GM12878 (cell line): ENCODE data around the gene PPL. TPM values are rescaled to one million over a fixed set of nuclear protein-coding genes. Genes with fewer than 3 reads are reported as not detected.

Source experiments
- ATAC-seq: fragments of 200-7000 bp; cut with Tn5 transposase; 3 replicates; pipeline ENCODE4 v1.9.1; 2020; ENCODE audit warnings: mild to moderate bottlenecking, moderate library complexity
- BruUV-seq: library from RNA; stranded (reverse); fragments of 400-500 nt; replicated peaks from 2 replicates; lab custom pipeline; 2021; lab: Mats Ljungman, UMichigan
- CTCF ChIA-PET: fragments of 300-600 bp; sonication (Branson Sonifier 250); formaldehyde crosslinking; extraction: SDS; loops from one replicate; lab custom pipeline; 2021; ENCODE audit warnings: inconsistent platforms; lab: Yijun Ruan, JAX
- POLR2A ChIA-PET: fragments of 350-600 bp; formaldehyde crosslinking; extraction: SDS; loops from one replicate; lab custom pipeline; 2021; ENCODE audit warnings: inconsistent platforms; lab: Charles Lee
- RAD21 ChIA-PET: fragments of 300-600 bp; sonication (Branson Sonifier 250); formaldehyde crosslinking; loops from one replicate; lab custom pipeline; 2023; ENCODE audit warnings: antibody characterized with exemption; ENCODE audit not compliant: unreplicated experiment; lab: Charles Lee
- SMC1A ChIA-PET: fragments of 300-600 bp; sonication (Branson Sonifier 250); formaldehyde crosslinking; loops from one replicate; lab custom pipeline; 2023; ENCODE audit not compliant: unreplicated experiment, uncharacterized antibody; lab: Charles Lee
- DNase-seq: peaks from one replicate; pipeline ENCODE4 v3.0.0-alpha.2; 2011; ENCODE audit warnings: low read depth, low spot score
- FAIRE-seq: peaks from 3 replicates; lab custom pipeline; 2011; peaks lifted over from hg19 to GRCh38; lab: Jason Lieb, UNC
- H2AFZ ChIP-seq: 2 replicates; pipeline ENCODE4 v1.6.0; 2011; ENCODE audit warnings: low read depth, low read length, control low read depth; ENCODE audit not compliant: control insufficient read depth
- H3K27ac ChIP-seq: 2 replicates; pipeline ENCODE4 v1.5.1; 2011; ENCODE audit warnings: control low read depth; ENCODE audit not compliant: control insufficient read depth, insufficient read depth
- H3K27me3 ChIP-seq, 2 experiments: replicated peaks in 1 of 2; 2 replicates each; pipeline versions ENCODE4 v1.6.0 to v1.6.1; 2011; ENCODE audit warnings: low read length in 1 of 2; ENCODE audit not compliant: control insufficient read depth in 2 of 2, insufficient read depth in 2 of 2
- H3K36me3 ChIP-seq, 2 experiments: 2 replicates each; pipeline ENCODE4 v1.5.1; 2011; ENCODE audit warnings: low read length in 1 of 2; ENCODE audit not compliant: control insufficient read depth in 2 of 2, insufficient read depth in 2 of 2
- H3K4me1 ChIP-seq: 2 replicates; pipeline ENCODE4 v1.6.1; 2011; ENCODE audit warnings: mild to moderate bottlenecking, low read length, moderate library complexity, mixed read lengths; ENCODE audit not compliant: control insufficient read depth, insufficient read depth
- H3K4me2 ChIP-seq: 2 replicates; pipeline ENCODE4 v1.6.0; 2011; ENCODE audit warnings: control low read depth; ENCODE audit not compliant: control insufficient read depth, insufficient read depth
- H3K4me3 ChIP-seq: fragments of 200-600 bp; sonication (generic); 2 replicates; pipeline ENCODE4 v1.5.1; 2016
- H3K79me2 ChIP-seq: 2 replicates; pipeline ENCODE4 v1.6.0; 2011; ENCODE audit warnings: low read length; ENCODE audit not compliant: control insufficient read depth, insufficient read depth
- H3K9ac ChIP-seq: 2 replicates; pipeline ENCODE4 v1.8.0; 2011; ENCODE audit warnings: low read length, control low read depth, mixed read lengths; ENCODE audit not compliant: control insufficient read depth, insufficient read depth
- H3K9me3 ChIP-seq: replicated peaks from 3 replicates; pipeline ENCODE4 v1.5.1; 2011; ENCODE audit warnings: mild to moderate bottlenecking, low read length; ENCODE audit not compliant: control insufficient read depth, insufficient read depth
- H4K20me1 ChIP-seq: 2 replicates; pipeline ENCODE4 v1.6.0; 2011; ENCODE audit not compliant: control insufficient read depth, insufficient read depth
- ASH2L ChIP-seq: fragments of 300-600, 200-600 bp; sonication (generic); IDR thresholded peaks from 2 replicates; pipeline ENCODE4 v1.6.1; 2017; ENCODE audit warnings: low read depth, mild to moderate bottlenecking, borderline replicate concordance
- ATF2 ChIP-seq: IDR thresholded peaks from 2 replicates; pipeline ENCODE4 v1.6.1; 2012; ENCODE audit warnings: low read length, inconsistent platforms
- BCLAF1 ChIP-seq: fragments of 450-650 bp; IDR thresholded peaks from 2 replicates; pipeline ENCODE4 v1.6.1; 2017; ENCODE audit warnings: antibody characterized with exemption, mild to moderate bottlenecking, moderate library complexity
- BRCA1 ChIP-seq: IDR thresholded peaks from 2 replicates; pipeline ENCODE4 v1.6.1; 2011; ENCODE audit warnings: low read depth, low read length, improper control_type of control experiment
- CBX5 ChIP-seq: sonication (generic); IDR thresholded peaks from 2 replicates; pipeline ENCODE4 v1.6.1; 2016; ENCODE audit warnings: low read depth, moderate library complexity, mild to moderate bottlenecking, inconsistent platforms
- CHD4 ChIP-seq: fragments of 200-600 bp; sonication (generic); IDR thresholded peaks from 2 replicates; pipeline ENCODE4 v1.6.1; 2016; ENCODE audit warnings: mild to moderate bottlenecking
- E2F8 ChIP-seq: fragments of 450-650 bp; IDR thresholded peaks from 2 replicates; pipeline ENCODE4 v1.6.1; 2018; ENCODE audit warnings: mild to moderate bottlenecking, low read depth, moderate library complexity; ENCODE audit not compliant: partially characterized antibody
- ELK1 ChIP-seq: IDR thresholded peaks from 2 replicates; pipeline ENCODE4 v1.6.1; 2012; ENCODE audit warnings: low read depth, low read length, improper control_type of control experiment
- ESRRA ChIP-seq: IDR thresholded peaks from 2 replicates; pipeline ENCODE4 v1.6.1; 2012; ENCODE audit warnings: mild to moderate bottlenecking, low read length, improper control_type of control experiment
- IRF5 ChIP-seq: fragments of 450-650 bp; IDR thresholded peaks from 2 replicates; pipeline ENCODE4 v1.6.1; 2017; ENCODE audit warnings: borderline replicate concordance
- LARP7 ChIP-seq: fragments of 450-650 bp; IDR thresholded peaks from 2 replicates; pipeline ENCODE4 v1.6.1; 2017; ENCODE audit warnings: mild to moderate bottlenecking
- RCOR1 ChIP-seq: conservative IDR thresholded peaks from 2 replicates; pipeline ENCODE4 v1.6.1; 2012; ENCODE audit warnings: low read depth, low read length, improper control_type of control experiment
- STAT3 ChIP-seq: IDR thresholded peaks from 2 replicates; pipeline ENCODE4 v1.6.1; 2011; ENCODE audit warnings: low read depth, low read length, improper control_type of control experiment
- SUPT20H ChIP-seq: IDR thresholded peaks from 2 replicates; pipeline ENCODE4 v1.6.1; 2011; ENCODE audit warnings: low read depth, mild to moderate bottlenecking, low read length, moderate library complexity, borderline replicate concordance; ENCODE audit not compliant: control insufficient read depth
- TAF1 ChIP-seq: IDR thresholded peaks from 2 replicates; pipeline ENCODE4 v1.6.1; 2011; ENCODE audit warnings: mild to moderate bottlenecking, low read depth, low read length, borderline replicate concordance
- WGBS: methylation state at CpG from one replicate; pipeline ENCODE4 v1.1.6; 2016; ENCODE audit warnings: low lambda C conversion rate; ENCODE audit not compliant: insufficient replicate concordance, insufficient coverage; ENCODE audit errors: missing lambda C conversion rate; 5-methylcytosine and 5-hydroxymethylcytosine counted together
- in situ Hi-C: fragments of 300-500 bp; cut with MboI; formaldehyde crosslinking; loops from 9 replicates; pipeline ENCODE4 v1.14.3; 2018; ENCODE audit warnings: mixed read lengths
- intact Hi-C: fragments of 100-400 bp; cut with micrococcal nuclease; formaldehyde crosslinking; loops from one replicate; pipeline ENCODE4 v1.14.2; 2022; ENCODE audit not compliant: unreplicated experiment
- polyA plus RNA-seq, 11 experiments: library from polyadenylated mRNA; depleted of rRNA in 4 of 11; unstranded in 6 of 11; stranded (reverse) in 5 of 11; fragments of >200 nt; fragmentation: Nextera tagmentation in 4 of 11; fragmentation: Illumina TruSeq in 1 of 11; extraction: Ambion mirVana in 4 of 11; extraction: Trizol in 1 of 11; gene quantifications; 1 replicate in 1 of 11; 2 replicates in 10 of 11; pipeline versions ENCODE4 v1.2.1 to v1.2.3, GENCODE V29; 2011 to 2016; ENCODE audit warnings: inconsistent platforms in 2 of 11, missing spikeins in 2 of 11, low read depth in 1 of 11
- total RNA-seq, 4 experiments: library from RNA; depleted of rRNA in 3 of 4; stranded (reverse); fragments of >200 nt in 3 of 4; fragmentation: Illumina TruSeq in 1 of 4; extraction: Trizol in 1 of 4; gene quantifications; 2 replicates each; pipeline versions ENCODE4 v1.2.1 to v1.2.3, GENCODE V29; 2013 to 2021

Gene PPL
- total and polyA plus RNA-seq, 10 of the 15 experiments (the other 5 are each of a cell fraction or from before 2014, with no cell fraction given), result 0.03 to 0.47 (median 0.05) TPM; not detected in 2

GRCh38 chr16:4869147-4869805 is 67.7 kb downstream of the PPL start:
- Histone ChIP-seq H3K9me3 (no peaks in the 10 kb centered on the region), H2AFZ (no peak overlapping the region), H3K9ac (no peak overlapping the region), H3K27me3 (no peaks in the 10 kb centered on the region), H3K4me1 (no peaks in the 10 kb centered on the region), H3K27ac (no peak overlapping the region), H3K36me3 (peaks cover 25 to 37% of the 10 kb centered on the region in 2 experiments), H3K79me2 (no peaks in the 10 kb centered on the region; the same call in 1 of the 2 replicates), H3K4me2 (no peak overlapping the region), H4K20me1 (no peaks in the 10 kb centered on the region; the same call in 1 of the 2 replicates), H3K4me3 (no peak overlapping the region)
- ChIA-PET POLR2A (no interaction called here), RAD21 (no interaction called here), SMC1A (no interaction called here), CTCF (no interaction called here)
- no peak for ATAC-seq
- no peak for DNase-seq
- in situ Hi-C loops, result no loop called here
- intact Hi-C loops, result no loop called here
- no peak for FAIRE-seq
- 94% methylated on average over 13 of the region's 13 CpGs for WGBS
- BruUV-seq, result no TSS peak
- TF ChIP-seq LARP7, result no peak
- TF ChIP-seq IRF5, result no peak
- no peak for TF ChIP-seq SUPT20H
- no peak for TF ChIP-seq CHD4
- no peak for TF ChIP-seq TAF1
- TF ChIP-seq ATF2, result no peak
- TF ChIP-seq BRCA1, result no peak
- no peak for TF ChIP-seq ASH2L
- no peak for TF ChIP-seq ESRRA
- no peak for TF ChIP-seq STAT3
- TF ChIP-seq E2F8, result no peak
- TF ChIP-seq RCOR1, result no peak
- TF ChIP-seq BCLAF1, result no peak
- TF ChIP-seq ELK1, result no peak
- TF ChIP-seq CBX5, result no peak
